Fibroblast of the aortic adventitia (primary cell): ENCODE measurements around the gene ST3GAL3. TPM values are rescaled to one million over a fixed set of nuclear protein-coding genes. Genes with fewer than 3 reads are reported as not detected.

Experiments
- DNase-seq: peaks from one replicate; pipeline ENCODE4 v3.0.0-alpha.2; 2010; ENCODE audit warnings: low read depth
- H3K4me3 ChIP-seq: 2 replicates; pipeline ENCODE4 v1.5.1; 2011; ENCODE audit warnings: low read depth, mild to moderate bottlenecking, control low read depth, low read length, moderate library complexity
- total RNA-seq: library from RNA; depleted of rRNA; stranded (reverse); fragments of >200 nt; gene quantifications from 2 replicates; pipeline ENCODE4 v1.2.3, GENCODE V29; 2012; ENCODE audit warnings: low replicate concordance
- TF ChIP-seq, protein P1 (sequence below): IDR thresholded peaks from 2 replicates; pipeline ENCODE4 v1.5.1; 2011; ENCODE audit warnings: mild to moderate bottlenecking, low read length, control low read depth, inconsistent platforms; ENCODE audit not compliant: insufficient read depth

Gene ST3GAL3
- total RNA-seq, 1 donor, result 24.0 TPM

DNA sequence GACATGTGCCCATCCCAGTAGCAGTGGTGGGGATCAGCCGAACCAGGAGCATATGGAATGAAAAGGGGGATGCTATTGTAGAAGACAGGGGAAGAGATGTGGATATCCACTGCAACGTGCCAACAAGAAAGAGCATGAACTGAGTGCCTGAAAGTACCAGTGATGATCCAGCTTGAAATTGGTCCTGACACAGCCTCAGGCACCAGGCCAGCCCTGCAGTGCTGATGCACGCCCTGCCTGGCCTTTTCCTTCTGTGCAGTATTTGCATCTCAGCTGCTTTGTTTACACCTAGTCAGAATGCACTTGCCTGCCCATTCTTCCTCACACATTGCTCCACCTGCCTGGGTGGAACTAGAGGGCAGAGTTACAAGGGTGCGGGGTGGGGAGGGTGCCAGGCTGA is 176.0 kb downstream of the ST3GAL3 start:
- TF ChIP-seq, protein P1, sequence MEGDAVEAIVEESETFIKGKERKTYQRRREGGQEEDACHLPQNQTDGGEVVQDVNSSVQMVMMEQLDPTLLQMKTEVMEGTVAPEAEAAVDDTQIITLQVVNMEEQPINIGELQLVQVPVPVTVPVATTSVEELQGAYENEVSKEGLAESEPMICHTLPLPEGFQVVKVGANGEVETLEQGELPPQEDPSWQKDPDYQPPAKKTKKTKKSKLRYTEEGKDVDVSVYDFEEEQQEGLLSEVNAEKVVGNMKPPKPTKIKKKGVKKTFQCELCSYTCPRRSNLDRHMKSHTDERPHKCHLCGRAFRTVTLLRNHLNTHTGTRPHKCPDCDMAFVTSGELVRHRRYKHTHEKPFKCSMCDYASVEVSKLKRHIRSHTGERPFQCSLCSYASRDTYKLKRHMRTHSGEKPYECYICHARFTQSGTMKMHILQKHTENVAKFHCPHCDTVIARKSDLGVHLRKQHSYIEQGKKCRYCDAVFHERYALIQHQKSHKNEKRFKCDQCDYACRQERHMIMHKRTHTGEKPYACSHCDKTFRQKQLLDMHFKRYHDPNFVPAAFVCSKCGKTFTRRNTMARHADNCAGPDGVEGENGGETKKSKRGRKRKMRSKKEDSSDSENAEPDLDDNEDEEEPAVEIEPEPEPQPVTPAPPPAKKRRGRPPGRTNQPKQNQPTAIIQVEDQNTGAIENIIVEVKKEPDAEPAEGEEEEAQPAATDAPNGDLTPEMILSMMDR, result no peak
- no peak for DNase-seq
- no peak overlapping the region for H3K4me3 ChIP-seq

DNA sequence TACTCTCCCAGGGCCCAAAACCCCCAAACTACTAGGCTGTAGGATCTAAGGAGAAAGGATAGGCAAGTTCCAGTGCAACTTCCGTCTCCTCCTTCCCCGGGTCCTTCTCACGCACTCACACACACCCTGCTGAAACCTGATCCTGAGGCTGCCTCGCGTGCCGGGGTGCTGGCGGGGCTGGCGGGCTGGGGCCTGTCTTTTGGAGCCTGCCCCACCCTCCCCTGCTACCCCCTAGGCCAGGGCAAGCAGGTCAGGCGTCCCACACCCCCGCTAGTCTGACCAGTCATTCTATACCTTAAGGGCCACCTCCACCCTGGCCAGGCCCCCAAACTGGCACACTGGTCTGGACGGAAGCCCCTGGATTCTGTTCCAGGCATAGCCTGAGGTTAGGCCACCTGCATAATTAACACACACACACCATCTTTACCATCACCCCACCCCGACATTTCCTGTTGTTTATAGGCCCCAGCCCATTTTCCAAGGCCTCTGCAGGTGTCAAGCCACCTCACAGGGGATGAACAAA is 178.0 kb downstream of the ST3GAL3 start:
- H3K4me3 ChIP-seq, result no peak overlapping the region
- TF ChIP-seq, protein P1, result no peak
- DNase-seq, result no peak

DNA sequence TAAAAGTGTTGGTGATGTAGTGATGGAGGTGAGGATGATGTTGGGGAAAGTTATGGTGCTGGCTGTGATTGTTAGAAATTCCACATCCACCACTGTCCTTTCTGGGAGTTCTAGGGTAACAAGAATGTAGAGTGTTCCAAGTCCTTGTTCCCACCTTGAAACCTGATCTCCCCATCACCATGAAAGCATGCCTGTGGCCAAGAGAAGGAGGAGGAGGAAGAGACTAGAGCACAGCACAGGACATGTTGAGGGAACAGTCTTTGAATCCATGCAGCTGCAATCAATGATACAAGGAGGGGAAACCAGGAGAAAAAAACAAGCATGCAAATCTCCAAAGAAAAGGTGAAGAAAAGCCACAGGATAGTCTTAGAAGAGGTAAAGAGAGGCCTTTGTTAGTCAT is 180.4 kb downstream of the ST3GAL3 start:
- DNase-seq, result no peak

DNA sequence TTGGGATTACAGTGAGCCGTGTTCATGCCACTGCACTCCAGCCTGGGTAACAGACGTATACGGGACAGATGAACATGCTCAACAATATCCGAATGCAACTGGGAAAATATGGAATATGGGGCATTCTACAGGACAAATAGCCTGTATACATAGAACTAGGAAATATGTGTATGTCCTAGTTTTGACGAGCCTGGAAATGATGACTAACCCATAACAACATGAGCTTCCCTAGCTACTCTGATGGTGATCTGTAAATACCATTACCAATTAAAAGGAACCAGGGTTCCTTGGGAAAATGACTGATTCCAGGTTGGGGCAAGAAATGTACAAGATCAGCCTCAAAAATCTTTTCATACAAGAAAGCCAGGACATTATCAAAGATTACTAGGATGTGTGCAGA is 183.5 kb downstream of the ST3GAL3 start:
- DNase-seq, result no peak
- no peak overlapping the region for H3K4me3 ChIP-seq
- TF ChIP-seq, protein P1, result no peak

More for the DNA sequence above, 180.4 kb downstream of the ST3GAL3 start:
- no peak overlapping the region for H3K4me3 ChIP-seq
- TF ChIP-seq, protein P1, result no peak

DNA sequence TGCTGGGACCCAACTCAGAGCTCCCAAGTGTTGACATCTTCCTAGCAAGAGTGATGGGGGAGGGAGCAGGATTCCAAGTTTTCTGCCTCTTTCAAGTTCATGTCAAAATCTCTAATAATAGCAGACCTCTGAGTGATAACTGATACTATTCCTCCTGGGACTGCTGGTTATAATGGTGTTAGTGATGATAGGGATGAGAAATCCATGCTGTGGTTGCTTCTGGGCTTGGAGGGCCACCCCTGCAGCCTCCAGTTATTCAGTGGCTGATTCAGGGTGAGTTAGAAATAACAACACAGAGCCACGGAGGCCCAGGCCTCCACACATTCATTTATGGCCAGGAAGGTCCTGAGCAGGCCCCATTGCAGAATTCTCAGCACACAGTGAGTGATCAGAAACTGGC is 185.7 kb downstream of the ST3GAL3 start:
- peak; percentile 67 for DNase-seq
- no peak overlapping the region for H3K4me3 ChIP-seq
- TF ChIP-seq, protein P1, result no peak

DNA sequence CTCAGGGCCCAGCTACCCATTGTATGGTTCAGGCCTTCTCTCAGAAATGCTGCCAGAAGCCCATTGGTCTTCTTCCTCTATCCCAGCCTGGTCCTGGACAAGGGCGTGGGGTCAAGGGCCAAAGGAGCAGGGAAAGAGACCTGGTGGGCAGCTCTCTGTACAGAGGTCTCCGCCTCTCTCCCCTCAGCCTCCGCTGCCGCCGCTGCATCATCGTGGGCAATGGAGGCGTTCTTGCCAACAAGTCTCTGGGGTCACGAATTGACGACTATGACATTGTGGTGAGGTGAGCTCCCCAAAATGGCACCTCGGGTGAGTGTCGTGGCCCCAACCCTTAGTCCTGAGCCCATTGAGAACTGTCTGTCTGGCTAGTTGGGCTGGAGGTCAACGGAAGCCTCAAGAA is 191.6 kb downstream of the ST3GAL3 start:
- DNase-seq, result no peak
- H3K4me3 ChIP-seq, result no peak overlapping the region
- TF ChIP-seq, protein P1, result no peak

DNA sequence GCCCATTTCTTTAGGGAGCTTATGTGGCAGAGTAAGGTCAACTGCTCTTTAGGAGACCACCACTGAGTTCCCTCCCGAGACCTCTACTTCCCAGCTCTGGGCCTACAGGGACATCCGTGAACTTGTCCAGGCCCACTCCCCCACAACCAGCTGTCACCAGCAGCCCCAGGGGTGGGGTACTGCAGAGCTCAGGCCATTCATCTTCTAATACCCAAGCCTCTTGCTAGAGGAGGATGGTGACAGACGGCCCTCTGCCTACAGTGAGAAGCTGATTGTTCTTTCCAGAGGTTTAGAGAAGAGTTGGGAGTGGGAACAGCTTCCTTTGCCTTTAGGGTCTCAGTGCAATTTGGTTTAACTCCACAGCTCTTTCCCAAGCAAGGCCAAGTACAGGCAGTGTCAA is 193.1 kb downstream of the ST3GAL3 start:
- DNase-seq, result no peak

More for the DNA sequence above, 193.1 kb downstream of the ST3GAL3 start:
- no peak overlapping the region for H3K4me3 ChIP-seq
- TF ChIP-seq, protein P1, result no peak
